Measurements from ENCODE around the gene PAK5. TPM values are rescaled to one million over a fixed set of nuclear protein-coding genes. Genes with fewer than 3 reads are reported as not detected.

PAK5 gene
- total RNA-seq, 1 donor = not detected

DNA sequence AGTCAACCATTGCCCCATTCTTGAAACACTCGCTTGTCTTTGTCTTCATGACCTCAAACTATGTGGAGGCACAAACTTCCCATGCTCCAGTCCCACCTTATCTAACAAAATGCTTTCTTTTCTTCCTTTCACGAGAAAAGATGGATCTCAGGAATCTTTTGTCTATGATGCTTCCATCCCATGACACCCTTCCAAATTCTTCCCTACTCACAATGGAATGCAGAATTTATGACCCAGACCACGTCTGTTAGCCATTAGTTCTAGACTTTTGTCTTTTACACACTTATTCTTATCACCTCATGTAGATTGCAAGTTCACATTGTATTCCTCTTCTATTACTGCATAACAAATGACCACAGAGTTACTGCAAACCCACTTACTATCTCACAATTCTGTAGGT is 348.7 kb downstream of the PAK5 start:
- Histone ChIP-seq H3K4me3 (ENCODE audit: low read length) (no peak overlapping the region), H3K9me3 (ENCODE audit: low read depth, low read length) (no peaks in the 10 kb centered on the region), H3K27me3 (ENCODE audit: insufficient read depth, low read length) (no peaks in the 10 kb centered on the region), H3K4me1 (ENCODE audit: insufficient read depth, low read length) (peaks cover 13% of the 10 kb centered on the region)

DNA sequence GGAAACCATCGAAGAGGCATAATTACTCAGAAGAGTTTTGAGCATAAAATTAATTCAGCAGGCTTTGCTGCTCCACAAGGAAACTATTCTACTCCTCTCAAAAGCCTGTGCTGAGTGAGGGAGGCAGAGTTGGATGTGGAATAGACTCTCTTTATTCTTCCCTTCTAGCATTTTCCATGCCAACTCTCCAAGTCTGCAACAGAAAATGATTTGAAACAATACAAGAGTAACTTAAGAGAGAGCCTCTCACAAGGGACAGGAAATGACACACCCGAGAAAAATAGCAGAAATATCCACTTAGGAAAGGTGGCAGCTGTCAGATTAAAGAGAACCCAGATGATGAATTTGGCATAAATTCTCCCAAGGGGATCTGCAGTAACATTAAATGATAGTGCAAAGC is 350.8 kb downstream of the PAK5 start:
- Histone ChIP-seq H3K27me3 (ENCODE audit: insufficient read depth, low read length) (no peaks in the 10 kb centered on the region), H3K4me1 (ENCODE audit: insufficient read depth, low read length) (peaks cover 14% of the 10 kb centered on the region), H3K9me3 (ENCODE audit: low read depth, low read length) (no peaks in the 10 kb centered on the region), H3K4me3 (ENCODE audit: low read length) (no peak overlapping the region)

Other genes with a start within 250 kb of the PAK5 start
- gene ANKEF1, start 195.9 kb upstream of the PAK5 start, total RNA-seq = 0.84 TPM

All from mononuclear cell (primary cell).